NK-92 treated with Interleukin-12 subunit alpha and Interleukin-12 subunit beta, amount 100 ng/mL, for 24 hours (cell line): ENCODE measurements around the gene PXDC1.
"Not testable (repeated sequence)": the region's sequence is repeated elsewhere in the genome, so short reads cannot be mapped to it uniquely, and the experiment has no call there.

Source experiments
- DNase-seq: peaks from one replicate; lab custom pipeline; 2025; lab: John Stamatoyannopoulos, UW

PXDC1 gene

DNA sequence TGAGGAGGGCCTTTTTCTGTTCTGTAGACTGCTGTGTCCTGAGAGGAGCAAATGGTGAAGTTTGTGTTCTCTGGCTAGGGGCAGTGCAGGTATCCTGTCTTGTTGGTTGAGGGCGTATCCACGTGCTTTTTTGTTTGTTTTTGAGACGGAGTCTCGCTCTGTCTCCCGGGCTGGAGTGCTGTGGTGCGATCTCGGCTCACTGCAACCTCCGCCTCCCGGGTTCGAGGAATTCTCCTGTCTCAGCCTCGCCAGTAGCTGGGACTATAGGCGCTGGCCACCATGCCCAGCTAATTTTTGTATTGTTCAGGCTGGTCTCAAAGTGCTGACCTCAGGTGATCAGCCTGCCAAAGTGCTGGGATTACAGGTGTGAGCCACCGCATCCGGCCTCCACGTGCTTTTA lies 10.8 kb upstream of the PXDC1 start:
- no peak for DNase-seq

DNA sequence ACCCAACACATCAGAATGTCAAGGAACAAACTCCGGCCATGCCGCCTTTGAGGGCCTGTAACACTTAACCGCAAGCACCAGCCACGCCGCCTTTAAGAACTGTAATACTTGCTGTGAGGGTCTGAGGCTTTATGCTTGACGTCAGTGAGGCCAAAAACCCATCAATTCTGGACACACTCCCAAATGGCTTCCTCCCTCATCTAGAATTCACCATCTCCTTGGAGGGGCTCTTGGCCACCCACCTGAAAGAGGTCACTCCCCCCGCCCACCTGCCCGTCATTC lies 10.4 kb upstream of the PXDC1 start:
- no peak for DNase-seq

DNA sequence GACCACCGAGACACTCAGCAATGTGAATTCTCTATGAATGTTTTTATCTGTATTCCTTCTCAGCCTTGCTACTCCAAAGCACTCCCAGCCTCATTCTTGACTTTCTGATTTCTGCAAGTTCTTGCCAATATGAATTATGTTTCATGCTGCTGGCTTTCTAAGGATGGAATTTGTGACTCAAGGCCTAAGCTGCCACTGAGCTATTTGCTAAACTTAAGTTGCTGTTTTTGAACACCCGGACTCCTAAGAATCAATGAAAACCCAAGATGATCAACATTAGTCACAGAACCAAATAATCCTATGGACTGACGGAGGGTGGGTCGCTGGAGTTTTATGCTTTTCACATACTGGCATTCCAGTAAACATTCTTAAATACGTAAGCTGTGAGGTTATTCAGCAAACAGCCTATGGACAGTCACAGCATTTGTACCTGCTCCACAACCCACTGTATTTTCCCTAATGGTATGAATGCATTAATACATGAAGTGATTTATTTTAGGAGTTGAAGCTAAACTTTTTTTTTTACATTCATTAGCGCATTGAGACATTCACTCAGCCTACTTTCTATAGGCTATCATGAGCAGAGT lies 8.2 kb upstream of the PXDC1 start:
- DNase-seq, result no peak

DNA sequence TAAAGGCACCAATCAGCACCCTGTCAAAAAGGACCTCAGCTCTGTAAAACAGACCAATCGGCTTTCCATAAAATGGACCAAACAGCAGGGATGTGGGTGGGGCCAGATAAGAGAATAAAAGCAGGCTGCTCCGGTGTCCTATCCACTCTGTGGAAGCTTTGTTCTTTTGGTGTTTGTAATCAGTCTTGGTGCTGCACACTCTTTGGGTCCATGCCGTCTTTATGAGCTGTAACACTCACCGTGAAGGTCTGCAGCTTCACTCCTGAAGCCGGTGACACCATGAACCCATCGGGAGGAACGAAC lies 7.3 kb upstream of the PXDC1 start:
- no peak for DNase-seq

DNA sequence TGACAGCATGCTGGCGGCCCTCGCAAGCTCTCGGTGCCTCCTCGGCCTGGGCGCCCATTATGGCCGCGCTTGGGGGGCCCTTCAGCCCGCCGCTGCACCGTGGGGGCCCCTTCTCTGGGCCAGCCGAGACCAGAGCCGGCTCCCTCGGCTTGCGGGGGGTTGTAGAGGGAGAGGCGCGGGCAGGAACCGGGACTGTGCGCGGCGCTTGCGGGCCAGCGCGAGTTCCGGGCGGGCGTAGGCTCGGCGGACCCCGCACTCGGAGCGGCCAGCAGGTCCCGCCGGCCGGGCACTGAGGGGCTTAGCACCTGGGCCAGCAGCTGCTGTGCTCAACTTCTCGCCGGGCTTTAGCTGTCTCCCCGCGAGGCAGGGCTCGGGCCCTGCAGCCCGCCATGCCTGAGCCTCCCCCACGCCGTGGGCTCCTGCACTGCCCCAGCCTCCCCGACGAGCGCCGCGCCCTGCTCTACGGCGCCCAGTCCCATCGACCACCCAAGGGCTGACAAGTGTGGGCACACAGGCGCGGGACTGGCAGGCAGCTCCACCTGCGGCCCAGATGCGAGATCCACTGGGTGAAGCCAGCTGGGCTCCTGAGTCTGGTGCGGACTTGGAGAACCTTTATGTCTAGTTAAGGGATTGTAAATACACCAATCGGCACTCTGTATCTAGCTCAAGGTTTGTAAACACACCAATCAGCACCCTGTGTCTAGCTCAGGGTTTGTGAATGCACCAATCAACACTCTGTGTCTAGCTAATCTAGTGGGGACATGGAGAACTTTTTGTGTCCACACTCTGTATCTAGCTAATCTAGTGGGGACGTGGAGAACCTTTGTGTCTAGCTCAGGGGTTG lies 6.7 kb upstream of the PXDC1 start:
- not testable (repeated sequence) for DNase-seq

DNA sequence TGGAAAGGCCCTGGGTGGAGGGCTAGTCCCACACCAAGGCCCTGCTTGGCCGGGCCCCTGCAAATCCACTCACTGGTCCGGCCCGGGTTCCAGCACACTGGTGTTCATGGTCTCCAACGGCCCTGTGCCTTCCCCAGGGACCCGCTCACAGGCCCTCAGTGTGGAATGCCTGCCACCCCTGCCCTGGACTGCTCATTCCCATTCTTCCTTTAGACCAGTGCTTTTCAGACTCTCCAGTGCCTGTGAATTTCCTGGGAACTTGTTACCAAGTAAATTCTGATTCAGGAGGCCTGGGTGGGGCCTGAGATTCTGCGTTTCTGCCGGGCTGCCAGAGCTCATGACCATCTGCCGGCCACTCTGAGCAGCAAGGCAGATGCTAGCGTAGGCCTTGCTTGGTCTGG lies 5.7 kb upstream of the PXDC1 start:
- DNase-seq, result no peak

DNA sequence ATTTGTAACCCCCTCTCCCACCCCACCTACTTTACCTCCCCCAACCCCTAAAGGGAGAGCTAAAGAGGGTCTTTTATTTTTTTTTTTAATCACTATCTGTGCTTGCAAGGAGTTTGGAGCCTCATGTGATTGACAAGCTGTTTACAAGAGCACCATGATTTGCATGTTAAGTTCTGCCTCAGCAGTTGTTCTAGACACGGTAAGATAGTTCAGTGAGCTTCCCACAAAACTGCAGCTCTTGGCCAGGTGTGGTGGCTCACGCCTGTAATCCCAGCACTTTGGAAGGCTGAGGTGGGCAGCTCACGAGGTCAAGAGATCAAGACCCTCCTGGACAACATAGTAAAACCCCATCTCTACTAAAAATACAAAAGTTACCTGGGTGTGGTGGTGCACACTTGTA lies 5.0 kb upstream of the PXDC1 start:
- DNase-seq, result no peak

DNA sequence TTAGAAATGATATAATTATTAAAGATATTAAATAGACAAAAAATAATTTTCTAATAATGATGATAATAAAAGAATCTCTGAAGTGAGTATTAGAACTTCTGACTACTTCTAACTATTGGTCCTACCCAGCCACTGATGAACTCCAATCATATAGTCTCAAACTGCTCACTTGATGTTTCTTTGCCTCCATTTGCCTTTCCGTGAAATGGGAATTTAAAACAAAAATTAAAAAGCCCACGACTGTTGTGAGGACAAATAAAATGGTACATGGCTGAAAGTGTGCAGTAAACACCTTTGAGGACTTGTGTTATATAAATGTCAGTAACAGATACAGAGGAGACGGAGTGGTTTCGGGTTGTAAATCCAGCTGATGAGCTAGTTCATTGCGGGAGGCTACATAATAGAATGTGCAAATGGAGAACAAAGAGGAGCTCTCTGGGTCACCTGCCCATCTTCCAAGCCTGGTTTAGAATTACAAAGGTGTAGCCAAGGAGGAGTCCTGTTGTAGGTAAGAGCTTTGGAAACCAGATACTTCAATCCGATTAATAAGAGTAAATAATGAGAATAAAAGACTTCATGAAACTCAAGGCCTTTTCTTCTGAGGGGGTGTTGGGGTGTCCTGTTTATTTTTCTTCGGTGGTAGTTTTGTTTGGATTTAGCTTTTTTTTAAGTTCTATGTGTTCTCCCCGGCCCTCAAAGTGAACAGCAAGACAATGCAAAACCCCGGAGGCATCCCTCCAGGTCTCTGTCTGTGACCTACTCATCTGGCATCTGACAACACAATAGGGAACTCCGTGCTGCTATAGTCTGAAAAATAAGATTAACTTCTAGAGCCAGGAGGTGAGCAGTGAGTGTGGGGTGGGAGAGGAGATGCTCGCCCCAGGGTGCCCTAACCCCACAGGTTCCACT lies 4.4 kb upstream of the PXDC1 start:
- DNase-seq, result no peak

DNA sequence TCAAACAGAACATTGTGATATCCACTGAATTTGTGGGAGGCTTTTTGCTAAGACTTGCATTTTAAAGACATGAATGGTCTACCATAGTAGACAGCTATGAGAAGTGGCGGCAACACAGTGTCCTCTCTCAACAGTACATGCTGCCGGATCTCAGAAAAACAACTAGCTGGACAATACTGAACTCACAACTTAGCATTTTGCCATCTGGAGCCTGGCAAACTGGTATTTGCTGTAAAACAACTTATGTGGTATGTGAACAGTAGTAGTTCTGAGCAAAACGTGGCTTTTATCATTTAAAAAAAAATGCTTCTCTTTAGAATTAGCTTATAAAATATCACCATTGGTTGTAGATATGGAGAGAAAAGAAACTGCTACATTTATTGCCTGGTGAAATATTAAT lies 3.3 kb upstream of the PXDC1 start:
- no peak for DNase-seq

DNA sequence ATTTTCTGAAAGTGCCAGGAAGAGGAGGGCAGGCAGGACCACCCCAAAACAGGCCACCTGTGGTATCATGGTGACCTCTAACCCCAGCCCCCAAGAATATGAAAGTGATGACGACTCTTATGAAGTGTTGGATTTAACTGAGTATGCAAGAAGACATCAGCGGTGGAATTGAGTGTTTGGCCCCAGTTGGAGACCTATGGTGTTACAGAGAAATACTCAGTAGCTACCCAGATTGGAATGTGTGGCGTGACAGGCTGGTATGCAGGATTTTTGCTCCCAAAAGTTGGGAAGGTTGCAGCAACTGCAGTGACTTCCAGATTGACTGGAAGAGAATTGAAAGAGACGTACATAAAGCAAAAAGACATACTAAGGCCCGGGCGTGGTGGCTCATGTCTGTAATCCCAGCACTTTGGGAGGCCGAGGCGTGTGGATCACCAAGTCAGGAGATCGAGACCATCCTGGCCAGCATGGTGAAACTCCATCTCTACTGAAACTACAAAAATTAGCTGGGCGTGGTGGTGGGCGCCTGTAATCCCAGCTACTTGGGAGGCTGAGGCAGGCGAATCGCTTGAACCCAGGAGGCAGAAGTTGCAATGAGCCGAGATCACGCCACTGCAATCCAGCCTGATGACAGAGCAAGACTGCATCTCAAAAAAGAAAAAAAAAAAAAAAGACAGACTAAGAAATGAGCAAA lies 2.7 kb upstream of the PXDC1 start:
- DNase-seq, result not testable (repeated sequence)

DNA sequence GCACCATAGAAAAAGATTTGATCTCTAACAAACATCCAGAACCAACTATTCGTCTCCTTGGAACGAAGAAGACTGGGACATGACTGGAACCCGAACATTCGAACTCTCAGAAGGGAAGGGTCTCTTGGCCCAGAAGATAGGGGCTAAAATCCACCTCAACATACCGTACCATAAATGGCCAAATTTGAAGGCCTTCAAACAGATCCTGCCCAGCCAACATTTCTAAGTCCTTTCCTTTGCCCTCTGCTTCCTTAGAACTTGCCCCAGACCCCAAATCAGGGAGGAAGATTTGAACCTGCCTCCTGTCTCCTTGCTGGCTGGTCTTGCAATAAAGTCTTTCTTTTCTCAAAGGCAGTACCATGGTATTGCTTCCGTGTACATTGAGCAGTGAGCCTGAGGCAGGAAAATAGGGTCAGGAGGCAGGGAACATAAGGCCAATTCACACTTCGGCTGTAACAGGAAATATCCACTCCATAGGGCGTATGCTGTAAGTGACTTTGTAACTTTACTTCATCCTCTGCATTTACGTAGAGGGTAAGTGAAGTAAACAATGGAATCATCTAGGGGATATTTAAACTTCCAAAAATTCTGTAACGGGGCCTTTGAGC lies 1.8 kb upstream of the PXDC1 start:
- no peak for DNase-seq

DNA sequence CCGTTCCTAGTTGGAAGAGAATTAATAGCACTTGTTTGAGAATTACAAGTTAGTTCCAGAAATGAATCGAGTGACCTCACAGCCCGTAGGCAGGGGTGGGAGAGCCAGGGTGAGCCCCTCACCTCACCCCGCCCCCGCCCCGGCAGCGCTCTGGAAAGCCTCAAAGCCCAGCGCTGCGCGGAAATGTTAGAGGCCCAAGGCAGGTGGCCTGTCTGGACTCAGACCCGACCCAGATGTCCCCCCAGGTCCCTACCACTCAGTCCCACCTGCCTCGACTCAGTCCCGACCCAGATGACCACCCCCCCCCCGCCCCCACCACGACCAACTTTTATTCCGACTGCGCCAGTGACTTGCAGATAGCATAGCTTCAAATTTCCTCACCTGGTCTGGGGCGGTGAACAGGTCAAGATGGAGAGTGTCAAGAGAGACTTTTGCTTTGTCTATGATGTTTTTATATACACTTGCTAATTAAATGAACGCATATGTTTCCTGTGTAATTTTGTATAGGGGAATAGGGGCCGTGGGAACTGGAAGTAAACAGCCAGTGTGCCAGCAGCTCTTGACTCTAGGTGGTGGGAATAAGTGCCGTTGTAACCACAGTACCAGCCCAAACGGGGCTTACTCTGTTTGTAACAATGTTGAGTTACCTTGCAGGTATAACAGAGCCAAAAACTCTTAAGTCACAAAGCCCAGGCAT lies 1.2 kb upstream of the PXDC1 start:
- DNase-seq, result no peak

DNA sequence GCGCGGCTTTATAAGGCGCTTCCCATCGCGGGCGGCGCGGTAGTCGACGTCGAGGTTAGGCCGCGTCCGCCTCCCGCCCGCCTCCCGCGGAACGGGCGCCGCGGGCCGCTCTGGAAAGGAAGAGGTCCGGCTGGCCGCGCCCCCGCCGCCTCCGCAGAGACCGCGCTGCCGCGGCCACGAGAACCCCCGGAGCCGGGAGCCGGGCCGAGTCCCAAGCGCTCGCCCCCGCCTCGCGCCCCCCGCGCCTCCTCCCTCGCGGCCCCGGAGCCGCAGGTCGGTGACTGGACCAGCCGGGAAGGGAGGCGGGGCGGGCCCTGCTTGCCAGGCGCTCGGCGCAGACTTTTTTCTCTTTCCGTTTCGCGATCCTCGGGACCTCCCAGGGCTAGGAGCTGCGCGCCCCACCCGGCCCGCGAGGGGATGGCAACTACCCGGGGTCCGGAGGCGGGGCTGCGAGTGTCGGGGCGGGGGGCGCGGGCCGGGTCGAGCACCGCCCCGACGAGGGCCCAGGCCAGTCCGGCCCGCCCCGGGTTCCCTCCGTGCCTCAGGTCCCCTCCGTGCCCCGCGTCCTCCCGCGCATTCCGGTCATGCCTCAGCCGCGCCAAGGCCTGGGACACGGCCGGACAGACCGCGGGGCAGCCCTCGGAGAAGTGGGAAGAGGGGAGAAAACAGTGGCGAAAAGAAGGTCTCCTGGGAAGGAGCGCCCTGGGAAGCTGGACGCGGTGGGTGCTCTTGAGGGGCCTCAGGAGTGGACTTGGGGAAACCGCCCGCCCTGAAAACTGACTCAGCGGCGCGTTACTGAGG lies 417 bp upstream of the PXDC1 start:
- DNase-seq, result no peak

DNA sequence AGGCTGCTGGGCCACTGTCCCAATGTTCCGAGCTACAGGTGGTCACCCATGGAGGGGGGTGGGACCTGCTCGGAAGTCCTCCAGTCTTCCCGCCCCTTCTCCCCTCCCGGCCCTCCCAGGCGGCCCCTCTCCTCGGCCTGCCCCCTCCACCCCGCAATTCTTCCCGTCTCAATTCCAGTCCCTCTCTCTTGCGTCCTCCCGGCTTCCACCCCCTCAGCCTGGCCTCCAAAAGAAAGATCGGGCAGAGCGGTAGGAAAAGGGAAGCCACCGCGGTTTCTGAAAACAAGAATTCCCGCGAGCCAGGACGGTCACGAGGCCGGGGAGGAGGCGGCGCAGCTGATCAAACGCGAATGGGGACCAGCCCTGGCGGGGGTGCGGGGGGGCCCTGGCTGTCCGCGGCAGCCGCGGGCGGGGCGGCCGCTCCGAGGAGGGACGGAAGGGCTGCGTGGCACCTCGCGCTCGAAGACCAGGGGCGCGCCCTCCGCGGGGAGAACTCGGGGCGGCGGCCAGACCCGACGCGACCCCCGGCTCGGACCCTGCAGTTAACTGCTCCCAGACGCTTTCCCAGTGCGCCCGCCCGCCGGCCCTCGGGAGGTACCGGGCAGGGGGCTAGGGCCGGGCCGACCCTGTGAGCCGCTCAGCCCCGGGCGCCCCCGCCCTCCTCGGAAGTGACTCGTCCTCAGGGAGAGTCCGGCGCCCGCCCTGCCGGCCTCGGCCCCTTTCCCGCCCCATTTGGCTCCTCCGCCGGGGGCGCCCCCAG lies 1.0 kb downstream of the PXDC1 start:
- DNase-seq, result no peak

DNA sequence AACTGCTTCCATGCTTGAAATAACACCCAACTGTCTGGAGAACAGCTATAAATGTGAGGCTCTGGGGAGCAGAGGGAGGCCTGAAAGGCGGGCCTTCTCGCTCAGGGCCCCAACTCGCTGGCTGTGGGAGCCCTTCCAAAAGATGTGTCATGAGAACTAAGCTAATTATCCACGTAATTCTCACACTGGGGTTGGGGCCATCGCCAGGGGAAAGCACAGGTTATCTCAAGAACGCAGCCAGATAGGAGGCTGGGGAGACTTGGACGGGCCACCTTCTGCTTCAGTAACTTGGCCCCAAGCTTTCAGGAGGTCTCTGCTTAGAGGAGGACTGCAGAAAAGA lies 1.6 kb downstream of the PXDC1 start:
- DNase-seq, result no peak

DNA sequence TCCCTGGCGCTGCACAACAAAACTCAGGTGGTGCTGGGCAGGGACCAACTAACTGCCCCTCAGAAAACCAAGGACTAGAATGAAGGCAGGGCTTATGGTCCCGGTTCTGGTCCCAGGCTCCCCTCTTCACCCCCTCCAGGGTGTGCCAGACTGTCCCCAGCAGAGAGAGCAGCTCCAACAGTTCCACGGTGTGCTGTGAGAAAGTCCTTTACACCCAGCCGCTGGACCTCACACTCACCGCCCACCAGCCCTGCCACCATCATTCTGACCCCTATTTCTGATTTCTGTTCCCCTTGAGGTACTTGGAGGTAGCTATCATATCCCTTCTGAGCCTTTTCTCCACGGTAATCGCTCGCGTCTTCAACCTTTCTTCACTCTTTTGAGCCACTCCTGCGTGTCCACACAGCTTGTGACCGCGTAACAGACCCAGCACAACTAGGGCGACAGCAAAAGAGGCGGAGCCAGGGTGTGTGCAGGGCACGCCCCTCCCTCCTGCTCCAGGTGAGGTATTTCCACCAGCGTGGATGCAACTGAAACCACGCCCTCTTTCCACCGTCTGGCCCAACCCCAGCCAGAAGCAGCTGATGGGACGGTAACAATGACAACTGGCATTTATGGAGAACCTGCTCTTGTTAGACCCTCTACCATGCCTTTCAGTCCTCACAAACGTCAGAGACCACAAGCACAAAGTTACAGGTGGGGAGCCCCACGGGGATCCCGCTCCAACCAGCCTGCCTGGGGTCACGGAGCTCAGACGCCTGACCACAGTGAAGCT lies 2.3 kb downstream of the PXDC1 start:
- DNase-seq, result no peak

DNA sequence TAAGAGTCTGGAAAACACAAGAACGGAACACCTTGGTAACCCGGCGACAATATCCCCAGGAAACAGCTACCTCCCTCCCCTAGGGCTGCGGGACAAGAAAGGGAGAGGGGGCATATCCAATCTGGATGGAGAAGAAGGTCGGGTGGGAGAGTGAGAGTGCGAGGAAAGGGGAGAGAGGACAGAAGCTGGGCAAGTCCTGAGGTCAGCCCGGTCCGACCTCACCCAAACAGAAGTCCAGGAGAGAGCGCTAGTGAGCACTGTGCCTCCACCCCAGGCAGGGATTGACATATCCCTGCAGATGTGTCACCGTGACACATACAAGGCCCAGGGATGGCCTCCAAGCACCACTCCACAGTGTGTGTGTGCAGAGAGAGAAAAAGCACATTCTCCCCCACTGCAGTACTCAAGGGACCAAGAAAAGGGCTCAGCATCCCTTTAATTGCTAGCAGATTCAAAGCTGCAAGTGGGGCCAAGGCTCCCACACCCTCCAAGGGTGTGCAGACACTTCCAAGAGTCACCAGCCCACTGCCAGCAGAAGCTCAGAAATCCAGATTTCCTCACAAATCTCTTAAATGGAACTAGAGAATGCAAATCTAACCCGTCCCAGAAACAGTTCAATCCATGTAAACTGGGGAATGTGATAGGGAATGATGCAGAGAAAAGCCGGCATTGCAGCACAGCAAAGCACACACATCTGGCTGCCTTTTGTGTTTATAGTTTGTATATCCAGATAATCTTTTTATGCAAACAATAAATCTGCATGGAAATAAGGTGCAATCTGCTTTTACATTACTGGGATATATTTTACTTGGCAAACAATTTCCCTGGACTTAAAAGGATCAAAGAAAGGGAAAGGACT lies 3.1 kb downstream of the PXDC1 start:
- DNase-seq, result peak; percentile 4

DNA sequence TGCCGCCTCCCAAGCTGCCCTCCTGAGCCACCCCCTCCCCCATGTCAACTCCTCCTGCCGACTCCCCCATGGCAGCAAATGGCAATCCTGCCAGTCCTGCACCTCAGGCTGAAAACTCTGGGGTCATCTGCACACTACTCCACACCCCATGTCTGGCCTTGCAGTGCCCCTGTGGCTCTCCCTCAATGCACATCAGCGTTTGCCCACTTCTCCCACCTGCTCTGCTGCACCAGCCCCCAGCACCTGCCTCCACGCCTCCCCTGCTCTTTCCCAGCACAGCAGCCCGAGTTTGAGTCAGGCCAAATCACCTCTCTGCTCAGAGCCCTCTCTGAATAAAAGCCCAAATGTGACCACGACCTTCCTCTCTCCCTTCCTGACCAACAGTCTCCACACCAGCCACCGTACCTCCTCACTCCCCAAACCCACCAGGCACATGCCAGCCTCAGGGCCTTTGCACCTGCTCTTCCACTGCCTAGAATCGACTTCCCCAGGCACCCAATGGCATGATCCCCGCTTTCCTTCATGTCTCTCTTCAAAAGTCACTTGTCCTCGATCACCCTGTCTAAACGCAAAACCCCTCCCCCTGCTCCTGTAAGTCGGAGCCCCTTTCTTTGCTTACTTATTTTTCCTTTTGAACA lies 4.3 kb downstream of the PXDC1 start:
- DNase-seq, result no peak
